Neural cell (in vitro differentiated cells): Measurements from ENCODE around the gene SERINC5. TPM values are rescaled to one million over a fixed set of nuclear protein-coding genes. Genes with fewer than 3 reads are reported as not detected.

Experiments used
- H2AFZ ChIP-seq: fragments of 200-600, 300-800 bp; sonication (generic), shearing (Covaris generic); 2 replicates; pipeline ENCODE4 v1.6.0; 2014; ENCODE audit warnings: low read depth, mild to moderate bottlenecking, antibody characterized with exemption, low read length, moderate library complexity
- H3F3A ChIP-seq: fragments of 200-600 bp; shearing (Covaris generic); 2 replicates; pipeline ENCODE4 v1.6.1; 2016; ENCODE audit warnings: mild to moderate bottlenecking, moderate library complexity, mixed read lengths, antibody characterized with exemption, low read length; ENCODE audit not compliant: insufficient read depth, poor library complexity, severe bottlenecking
- H3K27ac ChIP-seq: fragments of 200-600, 300-800 bp; sonication (generic), shearing (Covaris generic); 2 replicates; pipeline ENCODE4 v1.5.1; 2014; ENCODE audit warnings: mild to moderate bottlenecking, low read length, moderate library complexity
- H3K27me3 ChIP-seq: fragments of 300-800, 200-600 bp; sonication (generic), shearing (Covaris generic); 2 replicates; pipeline ENCODE4 v1.6.0; 2014; ENCODE audit warnings: mild to moderate bottlenecking, low read depth, low read length, moderate library complexity; ENCODE audit not compliant: insufficient read depth
- H3K36me3 ChIP-seq: fragments of 300-800, 200-600 bp; sonication (generic), shearing (Covaris generic); 2 replicates; pipeline ENCODE4 v1.5.1; 2014; ENCODE audit warnings: mild to moderate bottlenecking, antibody characterized with exemption, low read length, moderate library complexity; ENCODE audit not compliant: insufficient read depth
- H3K4me2 ChIP-seq: fragments of 300-800, 200-600 bp; sonication (generic), shearing (Covaris generic); 2 replicates; pipeline ENCODE4 v1.6.0; 2014; ENCODE audit warnings: mild to moderate bottlenecking, low read length
- H3K4me3 ChIP-seq: fragments of 300-800, 200-600 bp; sonication (generic), shearing (Covaris generic); 2 replicates; pipeline ENCODE4 v1.5.1; 2014; ENCODE audit warnings: mild to moderate bottlenecking, low read length, moderate library complexity
- H3K79me2 ChIP-seq: fragments of 200-600 bp; shearing (Covaris generic); replicated peaks from 2 replicates; pipeline ENCODE4 v1.6.0; 2014; ENCODE audit warnings: mild to moderate bottlenecking, low read length, moderate library complexity; ENCODE audit not compliant: insufficient read depth
- H3K9ac ChIP-seq: fragments of 300-800, 200-600 bp; sonication (generic), shearing (Covaris generic); 2 replicates; pipeline ENCODE4 v1.6.1; 2016; ENCODE audit warnings: mild to moderate bottlenecking, low read length, mixed read lengths
- H3K9me2 ChIP-seq: fragments of 200-600 bp; shearing (Covaris generic); 2 replicates; pipeline ENCODE4 v1.6.1; 2016; ENCODE audit warnings: mild to moderate bottlenecking, low read length, mixed read lengths; ENCODE audit not compliant: insufficient read depth
- H3K9me3 ChIP-seq: fragments of 200-600, 300-800 bp; sonication (generic), shearing (Covaris generic); 2 replicates; pipeline ENCODE4 v1.6.1; 2016; ENCODE audit warnings: mild to moderate bottlenecking, mixed run types, low read length, moderate library complexity, mixed read lengths
- H4K20me1 ChIP-seq: fragments of 200-600 bp; shearing (Covaris generic); 2 replicates; pipeline ENCODE4 v1.6.1; 2016; ENCODE audit warnings: mild to moderate bottlenecking, mixed run types; ENCODE audit not compliant: insufficient read depth
- CTCF ChIP-seq: fragments of 450-650 bp; IDR thresholded peaks from 2 replicates; pipeline ENCODE4 v1.5.1; 2014; ENCODE audit warnings: antibody characterized with exemption, mild to moderate bottlenecking, moderate library complexity; ENCODE audit not compliant: poor library complexity, severe bottlenecking
- EP300 ChIP-seq: fragments of 450-650 bp; conservative IDR thresholded peaks from 2 replicates; pipeline ENCODE4 v1.6.1; 2014; ENCODE audit warnings: antibody characterized with exemption, mild to moderate bottlenecking, moderate library complexity; ENCODE audit not compliant: poor library complexity, severe bottlenecking
- EZH2 ChIP-seq: fragments of 200-600, 300-800 bp; shearing (Covaris generic), sonication (generic); IDR thresholded peaks from 2 replicates; pipeline ENCODE4 v1.6.1; 2014; ENCODE audit warnings: antibody characterized with exemption, low read length, borderline replicate concordance, mild to moderate bottlenecking; ENCODE audit not compliant: insufficient read depth, poor library complexity, severe bottlenecking
- MXI1 ChIP-seq: fragments of 450-650 bp; conservative IDR thresholded peaks from 2 replicates; pipeline ENCODE4 v1.6.1; 2014; ENCODE audit warnings: antibody characterized with exemption, mild to moderate bottlenecking; ENCODE audit not compliant: poor library complexity, severe bottlenecking
- POLR2AphosphoS5 ChIP-seq: IDR thresholded peaks from 2 replicates; pipeline ENCODE4 v1.6.1; 2012
- RAD21 ChIP-seq: fragments of 450-650 bp; conservative IDR thresholded peaks from 2 replicates; pipeline ENCODE4 v1.6.1; 2014; ENCODE audit warnings: antibody characterized with exemption, mild to moderate bottlenecking, moderate library complexity
- REST ChIP-seq: IDR thresholded peaks from 2 replicates; pipeline ENCODE4 v1.6.1; 2012; ENCODE audit warnings: borderline replicate concordance
- SMC3 ChIP-seq: fragments of 450-650 bp; conservative IDR thresholded peaks from 2 replicates; pipeline ENCODE4 v1.6.1; 2014; ENCODE audit warnings: antibody characterized with exemption, mild to moderate bottlenecking, moderate library complexity; ENCODE audit not compliant: poor library complexity
- TAF1 ChIP-seq: IDR thresholded peaks from 2 replicates; pipeline ENCODE4 v1.6.1; 2012; ENCODE audit warnings: low read depth
- polyA plus RNA-seq: library from polyadenylated mRNA; depleted of rRNA; stranded (reverse); fragments of >200 nt; gene quantifications from 2 replicates; pipeline ENCODE4 v1.2.3, GENCODE V29; 2014

The SERINC5 gene
- polyA plus RNA-seq, 1 donor from 2014 or later = 5.8 TPM

- H3K9me2 ChIP-seq = no peaks in the 10 kb centered on the region
- no peak overlapping the region for H2AFZ ChIP-seq
- no peak for TF ChIP-seq POLR2AphosphoS5
- TF ChIP-seq MXI1 = no peak
- no peak overlapping the region for H3K27ac ChIP-seq
- no peak overlapping the region for H3K4me2 ChIP-seq
- H3K9ac ChIP-seq = no peak overlapping the region
- no peaks in the 10 kb centered on the region for H3K9me3 ChIP-seq
- no peaks in the 10 kb centered on the region for H3K79me2 ChIP-seq
- H3K36me3 ChIP-seq = no peaks in the 10 kb centered on the region
- no peak overlapping the region for H3K4me3 ChIP-seq
- H3K27me3 ChIP-seq = no peaks in the 10 kb centered on the region
- no peaks in the 10 kb centered on the region for H3F3A ChIP-seq
- H4K20me1 ChIP-seq = no peaks in the 10 kb centered on the region
Observed at GRCh38 chr5:80215523-80215922, 40.3 kb downstream of the SERINC5 start.

GRCh38 chr5:80213466-80213865, 42.4 kb downstream of the SERINC5 start:
- H3K27ac ChIP-seq = no peak overlapping the region

More at GRCh38 chr5:80213466-80213865, 42.4 kb downstream of the SERINC5 start:
- TF ChIP-seq EP300 (no peak), RAD21 (no peak), EZH2 (no peak), TAF1 (no peak), REST (no peak), MXI1 (no peak), SMC3 (no peak), CTCF (no peak), POLR2AphosphoS5 (no peak)
- Histone ChIP-seq H4K20me1 (no peaks in the 10 kb centered on the region), H3K4me3 (no peak overlapping the region), H3K9me3 (no peaks in the 10 kb centered on the region), H3K4me2 (no peak overlapping the region), H3K27me3 (no peaks in the 10 kb centered on the region), H3F3A (no peaks in the 10 kb centered on the region), H3K36me3 (no peaks in the 10 kb centered on the region), H3K9me2 (no peaks in the 10 kb centered on the region), H3K9ac (no peak overlapping the region), H3K79me2 (no peaks in the 10 kb centered on the region), H2AFZ (no peak overlapping the region)
